Left lung (tissue), 10 donors: ENCODE data around the gene NES. TPM values are rescaled to one million over a fixed set of nuclear protein-coding genes. Genes with fewer than 3 reads are reported as not detected.
A peak's percentile ranks its signal among the peaks of the same experiment; 100 is the strongest.

ENCODE experiments used
- ATAC-seq: fragments of 200-7000 bp; cut with Tn5 transposase; one replicate; pipeline ENCODE4 v1.9.1; 2020; ENCODE audit warnings: moderate library complexity
- DNase-seq, 4 donors: peaks; one replicate each; pipeline ENCODE4 v3.0.0-alpha.2; 2013 to 2020
- H3K27ac ChIP-seq, 2 donors: fragments of 200-600 bp; sonication (generic) in 1 of 2; one replicate each; pipeline versions ENCODE4 v1.5.0 to v1.8.0; 2020 to 2021
- H3K27me3 ChIP-seq, 2 donors: fragments of 200-600 bp; sonication (generic) in 1 of 2; one replicate each; pipeline versions ENCODE4 v1.5.0 to v1.8.0; 2020 to 2021
- H3K36me3 ChIP-seq, 2 donors: fragments of 200-600 bp; sonication (generic) in 1 of 2; one replicate each; pipeline versions ENCODE4 v1.5.0 to v1.8.0; 2020 to 2021
- H3K4me1 ChIP-seq, 2 donors: fragments of 200-600 bp; one replicate each; pipeline ENCODE4 v1.8.0; 2021
- H3K4me3 ChIP-seq, 2 donors: fragments of 200-600 bp; sonication (generic) in 1 of 2; one replicate each; pipeline versions ENCODE4 v1.5.0 to v1.8.0; 2020 to 2021; ENCODE audit warnings: mild to moderate bottlenecking in 1 of 2
- H3K9me3 ChIP-seq, 2 donors: fragments of 200-600 bp; sonication (generic) in 1 of 2; one replicate each; pipeline versions ENCODE4 v1.5.0 to v1.8.0; 2020 to 2021
- CTCF ChIP-seq, 2 donors: fragments of 200-600 bp; sonication (generic) in 1 of 2; IDR thresholded peaks; one replicate each; pipeline versions ENCODE4 v1.5.0 to v1.8.0; 2021; ENCODE audit warnings: antibody characterized with exemption in 2 of 2
- intact Hi-C, 2 donors: fragments of 100-400 bp; cut with DNase I; formaldehyde crosslinking; loops; one replicate each; pipeline versions ENCODE4 v1.11.2 to v1.14.2; 2022
- polyA plus RNA-seq, 6 donors: library from polyadenylated mRNA; unstranded; fragments of 120-200 nt; gene quantifications; one replicate each; pipeline ENCODE4 v1.2.1, GENCODE V29; 2013; ENCODE audit not compliant: insufficient read length in 6 of 6
- total RNA-seq, 2 donors: library from RNA; stranded (reverse); fragmentation: NEBNext Ultra II Directional; extraction: Animal tissue kit (Norgen Biotek cat#: 25700); gene quantifications; one replicate each; pipeline ENCODE4 v1.2.1, GENCODE V29; 2021
- donor health status: DM: no; HTN: yes; CAD: no.
- donor health status: DM: no; HTN: no; CAD: no.

The NES gene
- total and polyA plus RNA-seq, 8 donors = 54.9 to 84.0 (median 64.4) TPM

GRCh38 chr1:156663178-156663577 is 14.0 kb downstream of the NES start:
- Histone ChIP-seq H3K4me3 (no peak overlapping the region), H3K27me3 (peaks cover 0 to 11% of the 10 kb centered on the region in 2 donors), H3K9me3 (no peaks in the 10 kb centered on the region), H3K36me3 (no peaks in the 10 kb centered on the region), H3K27ac (peak overlapping the region; percentile 68 to 73), H3K4me1 (peaks cover 48 to 89% of the 10 kb centered on the region in 2 donors)
- no peak for TF ChIP-seq CTCF (IDR thresholded peaks at IDR 0.05)
- DNase-seq (peak in 1 of 4 donors; percentile 22), ATAC-seq (no peak)
- intact Hi-C loops = no loop called here

- no peak for TF ChIP-seq CTCF (IDR thresholded peaks at IDR 0.05)
- Histone ChIP-seq H3K9me3 (no peaks in the 10 kb centered on the region), H3K4me1 (peaks cover 48 to 90% of the 10 kb centered on the region in 2 donors), H3K36me3 (no peaks in the 10 kb centered on the region), H3K4me3 (no peak overlapping the region), H3K27me3 (peaks cover 0 to 16% of the 10 kb centered on the region in 2 donors), H3K27ac (peak overlapping the region; percentile 68 to 73)
- intact Hi-C loops = no loop called here
- ATAC-seq (no peak), DNase-seq (no peak)
Measured at GRCh38 chr1:156662800-156663055, 14.5 kb downstream of the NES start.

GRCh38 chr1:156662005-156662799 is 15.0 kb downstream of the NES start:
- H3K4me3 ChIP-seq = no peak overlapping the region
- DNase-seq (no peak), ATAC-seq (no peak)
- H3K27me3 ChIP-seq = peaks cover under 1 to 21% of the 10 kb centered on the region in 2 donors
- no peak for TF ChIP-seq CTCF (IDR thresholded peaks at IDR 0.05)
- no peaks in the 10 kb centered on the region for H3K9me3 ChIP-seq
- peak overlapping the region; percentile 68 to 73 for H3K27ac ChIP-seq
- peaks cover 48 to 91% of the 10 kb centered on the region in 2 donors for H3K4me1 ChIP-seq
- H3K36me3 ChIP-seq = no peaks in the 10 kb centered on the region
- intact Hi-C loops = no loop called here

- Histone ChIP-seq H3K4me1 (peaks cover 49 to 86% of the 10 kb centered on the region in 2 donors), H3K27ac (peak overlapping the region; percentile 71 to 72), H3K9me3 (no peaks in the 10 kb centered on the region), H3K36me3 (no peaks in the 10 kb centered on the region), H3K27me3 (peaks cover 15 to 36% of the 10 kb centered on the region in 2 donors), H3K4me3 (peak overlapping the region in 1 of 2 donors; percentile 19)
- DNase-seq = no peak
- intact Hi-C loops = no loop called here
- peak; percentile 3 for ATAC-seq
- TF ChIP-seq CTCF (IDR thresholded peaks at IDR 0.05) = no peak
Measured at GRCh38 chr1:156660752-156661112, 16.5 kb downstream of the NES start.

- DNase-seq = peak; percentile 84 to 97 (median 94)
Measured at GRCh38 chr1:156659988-156660751, 17.0 kb downstream of the NES start.

More at GRCh38 chr1:156659988-156660751, 17.0 kb downstream of the NES start:
- no peaks in the 10 kb centered on the region for H3K9me3 ChIP-seq
- no peaks in the 10 kb centered on the region for H3K36me3 ChIP-seq
- peak overlapping the region; percentile 71 to 72 for H3K27ac ChIP-seq
- peak; percentile 94 for TF ChIP-seq CTCF (IDR thresholded peaks at IDR 0.05)
- H3K27me3 ChIP-seq = peaks cover 15 to 41% of the 10 kb centered on the region in 2 donors
- H3K4me1 ChIP-seq = peaks cover 46 to 80% of the 10 kb centered on the region in 2 donors
- ATAC-seq = peak; percentile 91
- intact Hi-C loops = no loop called here
- peak overlapping the region in 1 of 2 donors; percentile 19 for H3K4me3 ChIP-seq
